Breast epithelium (tissue), 4 donors: ENCODE measurements around the gene ROCK2. TPM values are rescaled to one million over a fixed set of nuclear protein-coding genes. Genes with fewer than 3 reads are reported as not detected.

Experiments used
- DNase-seq, 2 donors: peaks; one replicate each; pipeline ENCODE4 v3.0.0-alpha.2; 2019; ENCODE audit warnings: low spot score in 2 of 2
- H3K27ac ChIP-seq, 2 donors: fragments of 200-600 bp; sonication (generic) in 1 of 2; one replicate each; pipeline ENCODE4 v1.5.1; 2016 to 2019; ENCODE audit warnings: mild to moderate bottlenecking in 1 of 2
- H3K27me3 ChIP-seq, 2 donors: fragments of 200-600 bp; sonication (generic) in 1 of 2; one replicate each; pipeline versions ENCODE4 v1.5.1 to v1.6.0; 2017 to 2019; ENCODE audit warnings: control low read depth in 1 of 2, mild to moderate bottlenecking in 1 of 2
- H3K36me3 ChIP-seq: fragments of 200-600 bp; one replicate; pipeline ENCODE4 v1.5.1; 2019
- H3K4me1 ChIP-seq, 2 donors: fragments of 200-600 bp; sonication (generic); one replicate each; pipeline ENCODE4 v1.5.1; 2016 to 2019; ENCODE audit warnings: control low read depth in 1 of 2
- H3K4me3 ChIP-seq, 3 donors: fragments of 200-600 bp; sonication (generic); 1 replicate in 2 of 3; 2 replicates in 1 of 3; pipeline ENCODE4 v1.5.1; 2016 to 2019; ENCODE audit warnings: mild to moderate bottlenecking in 3 of 3, moderate library complexity in 2 of 3
- H3K9me3 ChIP-seq, 2 donors: fragments of 200-600 bp; sonication (generic) in 1 of 2; one replicate each; pipeline ENCODE4 v1.5.1; 2016 to 2019; ENCODE audit warnings: control low read depth in 1 of 2
- CTCF ChIP-seq, 3 donors: fragments of 450-650 bp; IDR thresholded peaks; one replicate each; pipeline ENCODE4 v1.5.1; 2016 to 2017; ENCODE audit warnings: antibody characterized with exemption in 3 of 3, mild to moderate bottlenecking in 3 of 3, moderate library complexity in 3 of 3
- POLR2A ChIP-seq: fragments of 450-650 bp; IDR thresholded peaks from one replicate; pipeline ENCODE4 v1.6.1; 2016; ENCODE audit warnings: antibody characterized with exemption, mild to moderate bottlenecking, moderate library complexity
- POLR2AphosphoS5 ChIP-seq, 3 donors: sonication (generic); formaldehyde crosslinking; IDR thresholded peaks; one replicate each; pipeline ENCODE4 v1.6.1; 2017; ENCODE audit warnings: antibody characterized with exemption in 3 of 3
- intact Hi-C: fragments of 100-400 bp; cut with DNase I; formaldehyde crosslinking; loops from one replicate; pipeline ENCODE4 v1.15.1; 2023; ENCODE audit warnings: low total_unique reads
- total RNA-seq, 3 donors: library from RNA; depleted of rRNA; stranded (reverse); fragments of >200 nt; gene quantifications; one replicate each; pipeline ENCODE4 v1.1.0, GENCODE V29; 2016

The ROCK2 gene
- total RNA-seq, 3 donors from 2014 or later, result 87.1 to 181 (median 103) TPM

- H3K4me1 ChIP-seq, result no peaks in the 10 kb centered on the region
Observed at GRCh38 chr2:11365096-11365879, 20.9 kb upstream of the ROCK2 start.

GRCh38 chr2:11364565-11364887, 20.1 kb upstream of the ROCK2 start:
- TF ChIP-seq POLR2A (no peak), POLR2AphosphoS5 (IDR thresholded peaks at IDR 0.05) (no peak), CTCF (IDR thresholded peaks at IDR 0.05) (no peak)
- intact Hi-C loops, result no loop called here
- Histone ChIP-seq H3K4me3 (no peak overlapping the region), H3K27me3 (no peaks in the 10 kb centered on the region), H3K4me1 (no peaks in the 10 kb centered on the region), H3K36me3 (no peaks in the 10 kb centered on the region), H3K9me3 (no peaks in the 10 kb centered on the region), H3K27ac (no peak overlapping the region)
- no peak for DNase-seq

More at GRCh38 chr2:11365096-11365879, 20.9 kb upstream of the ROCK2 start:
- no peaks in the 10 kb centered on the region for H3K36me3 ChIP-seq
- TF ChIP-seq POLR2A, result no peak
- no peak for TF ChIP-seq CTCF (IDR thresholded peaks at IDR 0.05)
- TF ChIP-seq POLR2AphosphoS5 (IDR thresholded peaks at IDR 0.05), result no peak
- H3K9me3 ChIP-seq, result no peaks in the 10 kb centered on the region
- H3K27ac ChIP-seq, result no peak overlapping the region
- no peaks in the 10 kb centered on the region for H3K27me3 ChIP-seq
- intact Hi-C loops, result no loop called here
- no peak overlapping the region for H3K4me3 ChIP-seq
- DNase-seq, result no peak

GRCh38 chr2:11363868-11364564, 19.6 kb upstream of the ROCK2 start:
- no peak overlapping the region for H3K27ac ChIP-seq
- intact Hi-C loops, result no loop called here

GRCh38 chr2:11359865-11360264, 15.4 kb upstream of the ROCK2 start:
- intact Hi-C loops, result no loop called here
- Histone ChIP-seq H3K9me3 (no peaks in the 10 kb centered on the region), H3K27ac (no peak overlapping the region)

More at GRCh38 chr2:11363868-11364564, 19.6 kb upstream of the ROCK2 start:
- no peak for DNase-seq
- Histone ChIP-seq H3K27me3 (no peaks in the 10 kb centered on the region), H3K9me3 (no peaks in the 10 kb centered on the region), H3K36me3 (no peaks in the 10 kb centered on the region), H3K4me1 (no peaks in the 10 kb centered on the region), H3K4me3 (no peak overlapping the region)
- no peak for TF ChIP-seq POLR2AphosphoS5 (IDR thresholded peaks at IDR 0.05)
- TF ChIP-seq CTCF (IDR thresholded peaks at IDR 0.05), result no peak
- no peak for TF ChIP-seq POLR2A

More at GRCh38 chr2:11359865-11360264, 15.4 kb upstream of the ROCK2 start:
- Histone ChIP-seq H3K4me3 (no peak overlapping the region), H3K36me3 (no peaks in the 10 kb centered on the region), H3K27me3 (no peaks in the 10 kb centered on the region), H3K4me1 (no peaks in the 10 kb centered on the region)
- DNase-seq, result no peak
- TF ChIP-seq POLR2A (no peak), POLR2AphosphoS5 (IDR thresholded peaks at IDR 0.05) (no peak), CTCF (IDR thresholded peaks at IDR 0.05) (no peak)
